HG03457 (cell line): Measurements from ENCODE around the gene MEF2C.

Experiments used
- ATAC-seq: cut with Tn5 transposase; IDR thresholded peaks from one replicate; pipeline ENCODE4 v1.9.1; 2021; ENCODE audit warnings: moderate number of reproducible peaks; ENCODE audit not compliant: unreplicated experiment

Gene MEF2C

GRCh38 chr5:88769165-88769564, 113.8 kb downstream of the MEF2C start:
- no peak for ATAC-seq

- no peak for ATAC-seq
These were observed 114.6 kb downstream of the MEF2C start for GRCh38 chr5:88768411-88768810.

- no peak for ATAC-seq
These were observed 117.2 kb downstream of the MEF2C start for GRCh38 chr5:88765798-88766197.

- ATAC-seq: no peak
These were observed 117.8 kb downstream of the MEF2C start for GRCh38 chr5:88765171-88765570.

GRCh38 chr5:88761939-88762338, 121.0 kb downstream of the MEF2C start:
- ATAC-seq: no peak

- no peak for ATAC-seq
These were observed 121.6 kb downstream of the MEF2C start for GRCh38 chr5:88761269-88761850.

GRCh38 chr5:88760527-88760926, 122.5 kb downstream of the MEF2C start:
- ATAC-seq: no peak

- ATAC-seq: no peak
These were observed 124.4 kb downstream of the MEF2C start for GRCh38 chr5:88758591-88758990.

- ATAC-seq: no peak
These were observed 124.8 kb downstream of the MEF2C start for GRCh38 chr5:88758184-88758583.

GRCh38 chr5:88756953-88757352, 126.0 kb downstream of the MEF2C start:
- ATAC-seq: no peak

- no peak for ATAC-seq
These were observed 134.3 kb downstream of the MEF2C start for GRCh38 chr5:88748666-88749065.

- no peak for ATAC-seq
These were observed 136.5 kb downstream of the MEF2C start for GRCh38 chr5:88746438-88746882.

GRCh38 chr5:88745093-88745696, 137.8 kb downstream of the MEF2C start:
- ATAC-seq: no peak

GRCh38 chr5:88743231-88743834, 139.7 kb downstream of the MEF2C start:
- ATAC-seq: no peak

- ATAC-seq: no peak
These were observed 141.0 kb downstream of the MEF2C start for GRCh38 chr5:88741964-88742363.

GRCh38 chr5:88740604-88741185, 142.3 kb downstream of the MEF2C start:
- ATAC-seq: no peak

GRCh38 chr5:88736494-88736893, 146.5 kb downstream of the MEF2C start:
- ATAC-seq: peak; percentile 25

GRCh38 chr5:88734983-88735382, 148.0 kb downstream of the MEF2C start:
- no peak for ATAC-seq

- peak; percentile 47 for ATAC-seq
These were observed 148.8 kb downstream of the MEF2C start for GRCh38 chr5:88734191-88734640.

GRCh38 chr5:88732862-88733261, 150.1 kb downstream of the MEF2C start:
- no peak for ATAC-seq

- ATAC-seq: peak; percentile 52
These were observed 150.8 kb downstream of the MEF2C start for GRCh38 chr5:88732181-88732633.

- no peak for ATAC-seq
These were observed 153.2 kb downstream of the MEF2C start for GRCh38 chr5:88729829-88730182.
